ENCODE results near the gene ALK.

The ALK gene

GRCh38 chr2:29420999-29421782 is 500.2 kb downstream of the ALK start:
- TF ChIP-seq FOXP2 (optimal IDR thresholded peaks at IDR 0.05; ENCODE audit: borderline replicate concordance, extremely low read depth, extremely low read length, insufficient read depth), result no peak
- TF ChIP-seq SIN3A (IDR thresholded peaks at IDR 0.05; ENCODE audit: borderline replicate concordance, insufficient read depth, low read length), result no peak
- no peak for TF ChIP-seq POLR2AphosphoS5 (IDR thresholded peaks at IDR 0.05; ENCODE audit: low read depth, low read length)
- TF ChIP-seq TAF1 (IDR thresholded peaks at IDR 0.05; ENCODE audit: borderline replicate concordance, insufficient read depth, low read length), result no peak
- no peak for TF ChIP-seq REST (IDR thresholded peaks at IDR 0.05; ENCODE audit: insufficient read depth in 1 of 2, low read depth in 2 of 2, low read length in 2 of 2)

- TF ChIP-seq REST (IDR thresholded peaks at IDR 0.05; ENCODE audit: insufficient read depth in 1 of 2, low read depth in 2 of 2, low read length in 2 of 2) (no peak), SIN3A (IDR thresholded peaks at IDR 0.05; ENCODE audit: borderline replicate concordance, insufficient read depth, low read length) (no peak), FOXP2 (optimal IDR thresholded peaks at IDR 0.05; ENCODE audit: borderline replicate concordance, extremely low read depth, extremely low read length, insufficient read depth) (no peak), POLR2AphosphoS5 (IDR thresholded peaks at IDR 0.05; ENCODE audit: low read depth, low read length) (no peak), TAF1 (IDR thresholded peaks at IDR 0.05; ENCODE audit: borderline replicate concordance, insufficient read depth, low read length) (no peak)
Observed at GRCh38 chr2:29420464-29420863, 500.9 kb downstream of the ALK start.

- TF ChIP-seq FOXP2 (optimal IDR thresholded peaks at IDR 0.05; ENCODE audit: borderline replicate concordance, extremely low read depth, extremely low read length, insufficient read depth) (no peak), TAF1 (IDR thresholded peaks at IDR 0.05; ENCODE audit: borderline replicate concordance, insufficient read depth, low read length) (no peak), POLR2AphosphoS5 (IDR thresholded peaks at IDR 0.05; ENCODE audit: low read depth, low read length) (no peak), SIN3A (IDR thresholded peaks at IDR 0.05; ENCODE audit: borderline replicate concordance, insufficient read depth, low read length) (no peak), REST (IDR thresholded peaks at IDR 0.05; ENCODE audit: insufficient read depth in 1 of 2, low read depth in 2 of 2, low read length in 2 of 2) (no peak)
Observed at GRCh38 chr2:29417630-29418029, 503.8 kb downstream of the ALK start.

GRCh38 chr2:29412197-29412925 is 509.0 kb downstream of the ALK start:
- TF ChIP-seq REST (IDR thresholded peaks at IDR 0.05; ENCODE audit: insufficient read depth in 1 of 2, low read depth in 2 of 2, low read length in 2 of 2) (no peak), POLR2AphosphoS5 (IDR thresholded peaks at IDR 0.05; ENCODE audit: low read depth, low read length) (no peak), FOXP2 (optimal IDR thresholded peaks at IDR 0.05; ENCODE audit: borderline replicate concordance, extremely low read depth, extremely low read length, insufficient read depth) (no peak), SIN3A (IDR thresholded peaks at IDR 0.05; ENCODE audit: borderline replicate concordance, insufficient read depth, low read length) (no peak), TAF1 (IDR thresholded peaks at IDR 0.05; ENCODE audit: borderline replicate concordance, insufficient read depth, low read length) (no peak)
